Prostate gland (tissue), 2 donors: ENCODE results near the gene SYT7. TPM values are rescaled to one million over a fixed set of nuclear protein-coding genes. Genes with fewer than 3 reads are reported as not detected.

Experiments used
- DNase-seq: peaks from one replicate; pipeline ENCODE4 v3.0.0-alpha.2; 2019; ENCODE audit warnings: low spot score
- H3K27ac ChIP-seq, 2 donors: fragments of 200-600 bp; sonication (generic); 2 replicates each; pipeline ENCODE4 v1.5.1; 2017 to 2019
- H3K27me3 ChIP-seq: fragments of 200-600 bp; sonication (generic); replicated peaks from 2 replicates; pipeline ENCODE4 v1.5.1; 2019; ENCODE audit not compliant: insufficient read depth
- H3K36me3 ChIP-seq, 2 donors: fragments of 200-600 bp; sonication (generic); 1 replicate in 1 of 2; 2 replicates in 1 of 2; pipeline versions ENCODE4 v1.5.1 to v1.8.1; 2017 to 2019
- H3K4me1 ChIP-seq: fragments of 200-600 bp; sonication (generic); replicated peaks from 2 replicates; pipeline ENCODE4 v1.5.1; 2019
- H3K4me3 ChIP-seq, 2 donors: fragments of 200-600 bp; sonication (generic); 2 replicates each; pipeline ENCODE4 v1.5.1; 2017 to 2019
- H3K9me3 ChIP-seq: fragments of 200-600 bp; sonication (generic); 2 replicates; pipeline ENCODE4 v1.5.1; 2017
- POLR2A ChIP-seq: fragments of 450-650 bp; IDR thresholded peaks from one replicate; pipeline ENCODE4 v1.6.1; 2016; ENCODE audit warnings: antibody characterized with exemption, mild to moderate bottlenecking
- POLR2AphosphoS5 ChIP-seq: sonication (generic); formaldehyde crosslinking; IDR thresholded peaks from one replicate; pipeline ENCODE4 v1.6.1; 2017; ENCODE audit warnings: antibody characterized with exemption
- WGBS: methylation state at CpG from one replicate; pipeline ENCODE4 v1.1.5; 2018; 5-methylcytosine and 5-hydroxymethylcytosine counted together
- intact Hi-C: fragments of 100-400 bp; cut with DNase I; formaldehyde crosslinking; loops from one replicate; pipeline ENCODE4 v1.14.2; 2022
- total RNA-seq, 2 donors: library from RNA; depleted of rRNA; stranded (reverse); fragments of >200 nt; gene quantifications; one replicate each; pipeline ENCODE4 v1.1.0, GENCODE V29; 2016
- TF ChIP-seq, protein P1 (sequence below), 4 experiments: fragments of 200-600 bp in 2 of 4; fragments of 450-650 bp in 2 of 4; sonication (generic) in 2 of 4; IDR thresholded peaks; 1 replicate in 3 of 4; 2 replicates in 1 of 4; pipeline ENCODE4 v1.5.1; 2016 to 2019; ENCODE audit warnings: antibody characterized with exemption in 4 of 4, mild to moderate bottlenecking in 2 of 4, moderate library complexity in 2 of 4

The SYT7 gene
- total RNA-seq, 2 donors from 2014 or later, result 114 to 199 TPM

DNA sequence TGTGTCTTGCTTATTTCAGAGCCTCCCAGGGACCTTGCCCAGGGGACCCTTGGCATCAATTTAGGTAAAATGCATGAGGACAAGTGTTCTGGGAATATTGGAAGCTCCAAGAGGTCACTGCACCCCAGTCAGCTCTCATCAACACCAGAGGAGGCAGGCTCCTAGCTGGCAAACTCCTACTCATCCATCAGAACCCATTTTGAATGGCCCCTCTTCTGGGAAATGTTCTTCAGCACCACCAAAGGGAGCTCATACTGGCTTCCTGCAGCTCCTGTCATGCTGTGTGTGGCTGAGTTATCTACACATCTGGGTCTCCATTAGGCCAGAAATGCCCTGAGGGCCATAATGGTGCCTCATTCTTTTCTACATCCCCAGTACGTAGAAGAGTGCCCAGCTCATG lies 54.6 kb downstream of the SYT7 start:
- Histone ChIP-seq H3K4me3 (no peak overlapping the region), H3K27ac (no peak overlapping the region), H3K36me3 (peaks cover 0 to 3% of the 10 kb centered on the region in 2 donors), H3K9me3 (no peaks in the 10 kb centered on the region), H3K27me3 (no peaks in the 10 kb centered on the region), H3K4me1 (no peaks in the 10 kb centered on the region)
- WGBS, result 93% methylated on average over 1 of the region's 1 CpG
- no peak for DNase-seq
- TF ChIP-seq POLR2A (no peak), POLR2AphosphoS5 (no peak)
- TF ChIP-seq, protein P1, sequence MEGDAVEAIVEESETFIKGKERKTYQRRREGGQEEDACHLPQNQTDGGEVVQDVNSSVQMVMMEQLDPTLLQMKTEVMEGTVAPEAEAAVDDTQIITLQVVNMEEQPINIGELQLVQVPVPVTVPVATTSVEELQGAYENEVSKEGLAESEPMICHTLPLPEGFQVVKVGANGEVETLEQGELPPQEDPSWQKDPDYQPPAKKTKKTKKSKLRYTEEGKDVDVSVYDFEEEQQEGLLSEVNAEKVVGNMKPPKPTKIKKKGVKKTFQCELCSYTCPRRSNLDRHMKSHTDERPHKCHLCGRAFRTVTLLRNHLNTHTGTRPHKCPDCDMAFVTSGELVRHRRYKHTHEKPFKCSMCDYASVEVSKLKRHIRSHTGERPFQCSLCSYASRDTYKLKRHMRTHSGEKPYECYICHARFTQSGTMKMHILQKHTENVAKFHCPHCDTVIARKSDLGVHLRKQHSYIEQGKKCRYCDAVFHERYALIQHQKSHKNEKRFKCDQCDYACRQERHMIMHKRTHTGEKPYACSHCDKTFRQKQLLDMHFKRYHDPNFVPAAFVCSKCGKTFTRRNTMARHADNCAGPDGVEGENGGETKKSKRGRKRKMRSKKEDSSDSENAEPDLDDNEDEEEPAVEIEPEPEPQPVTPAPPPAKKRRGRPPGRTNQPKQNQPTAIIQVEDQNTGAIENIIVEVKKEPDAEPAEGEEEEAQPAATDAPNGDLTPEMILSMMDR (IDR thresholded peaks at IDR 0.05), result no peak
- intact Hi-C loops, result no loop called here

DNA sequence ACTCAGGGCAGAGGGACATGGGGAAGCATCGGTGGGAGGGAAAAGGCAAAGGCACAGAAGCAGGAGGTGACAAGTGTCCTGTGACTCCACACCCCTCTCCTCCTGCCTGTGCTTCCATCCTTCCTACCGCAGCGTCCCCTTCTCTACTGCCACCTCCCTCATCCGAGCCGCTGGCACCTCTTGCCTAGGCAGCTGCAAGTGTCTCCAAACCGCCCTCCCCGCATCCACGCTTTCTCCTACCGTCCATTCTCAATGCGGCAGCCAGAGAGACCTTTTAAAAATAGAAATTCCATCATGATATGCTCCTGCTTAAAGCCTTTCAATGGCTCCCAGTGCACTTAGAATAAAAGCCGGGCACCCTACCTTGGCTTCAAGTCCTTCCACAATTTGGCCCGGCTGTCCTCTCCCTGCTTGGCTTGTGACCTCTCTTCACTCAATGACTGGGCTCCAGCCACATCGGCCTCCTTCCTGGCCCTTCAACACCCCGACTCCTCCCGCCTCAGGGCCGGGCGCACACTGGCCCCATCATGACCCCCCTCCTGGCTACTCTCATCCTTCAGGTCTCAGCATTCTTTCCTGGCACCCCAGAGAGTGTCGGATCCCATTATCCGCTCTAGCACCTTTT lies 55.8 kb downstream of the SYT7 start:
- Histone ChIP-seq H3K27ac (no peak overlapping the region), H3K9me3 (no peaks in the 10 kb centered on the region), H3K4me1 (no peaks in the 10 kb centered on the region), H3K4me3 (no peak overlapping the region), H3K27me3 (no peaks in the 10 kb centered on the region), H3K36me3 (peaks cover 0 to 3% of the 10 kb centered on the region in 2 donors)
- TF ChIP-seq, protein P1 (IDR thresholded peaks at IDR 0.05), result no peak
- TF ChIP-seq POLR2A (no peak), POLR2AphosphoS5 (no peak)
- no peak for DNase-seq
- intact Hi-C loops, result no loop called here
- WGBS, result 87% methylated on average over 19 of the region's 19 CpGs

DNA sequence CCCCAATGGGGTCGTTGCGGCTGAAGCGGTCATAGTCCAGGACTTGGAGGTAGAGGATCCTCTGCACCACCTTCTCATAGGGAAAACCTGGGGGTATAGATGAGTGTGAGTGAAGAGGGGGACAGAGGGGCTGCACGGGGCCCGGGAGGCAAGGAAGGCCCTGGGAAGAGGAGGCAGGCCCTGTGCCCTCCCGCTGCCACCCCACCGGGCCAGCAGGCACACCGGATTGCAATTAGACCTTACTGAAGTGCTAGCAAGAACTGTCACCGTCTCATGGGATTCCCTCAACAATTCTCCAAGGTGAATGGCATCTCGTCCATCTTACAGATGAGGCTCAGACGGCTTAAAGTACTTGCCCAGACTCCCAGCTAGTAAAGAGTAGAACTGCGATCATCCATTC lies 56.4 kb downstream of the SYT7 start:
- Histone ChIP-seq H3K4me1 (no peaks in the 10 kb centered on the region), H3K4me3 (no peak overlapping the region), H3K27ac (no peak overlapping the region), H3K9me3 (no peaks in the 10 kb centered on the region), H3K36me3 (peaks cover 0 to 3% of the 10 kb centered on the region in 2 donors), H3K27me3 (no peaks in the 10 kb centered on the region)
- intact Hi-C loops, result no loop called here
- WGBS, result 94% methylated on average over 12 of the region's 12 CpGs
- no peak for DNase-seq
- no peak for TF ChIP-seq POLR2AphosphoS5
- TF ChIP-seq, protein P1 (IDR thresholded peaks at IDR 0.05), result no peak
- no peak for TF ChIP-seq POLR2A

DNA sequence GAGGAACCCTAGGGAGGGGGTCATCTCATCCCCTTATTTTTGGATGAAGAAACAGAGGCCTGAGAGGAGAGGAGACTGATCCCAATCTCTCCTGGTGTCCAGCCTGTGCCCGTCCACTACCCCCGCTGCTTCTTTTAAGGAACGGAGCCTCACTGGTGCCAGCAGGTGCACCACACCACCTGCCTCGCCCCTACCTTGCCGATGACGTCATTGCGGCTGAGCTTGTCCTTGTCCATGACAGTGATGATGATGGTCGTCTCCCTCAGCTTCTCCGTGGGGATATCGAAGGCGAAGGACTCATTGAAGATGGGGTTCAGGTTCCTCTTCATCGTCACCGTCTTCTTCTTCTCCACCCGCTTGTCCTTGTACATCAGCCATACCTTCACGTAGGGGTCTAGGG lies 58.0 kb downstream of the SYT7 start:
- DNase-seq, result no peak
- H3K27ac ChIP-seq, result no peak overlapping the region
- no peaks in the 10 kb centered on the region for H3K9me3 ChIP-seq
- TF ChIP-seq POLR2A, result no peak
- TF ChIP-seq POLR2AphosphoS5, result no peak
- TF ChIP-seq, protein P1 (IDR thresholded peaks at IDR 0.05), result no peak
- no peaks in the 10 kb centered on the region for H3K27me3 ChIP-seq
- no peak overlapping the region for H3K4me3 ChIP-seq
- no peaks in the 10 kb centered on the region for H3K4me1 ChIP-seq
- 93% methylated on average over 15 of the region's 15 CpGs for WGBS
- intact Hi-C loops, result no loop called here
- peaks cover 0 to 3% of the 10 kb centered on the region in 2 donors for H3K36me3 ChIP-seq
